ENCODE measurements around the gene POLR3A. TPM values are rescaled to one million over a fixed set of nuclear protein-coding genes. Genes with fewer than 3 reads are reported as not detected.
"Not testable (repeated sequence)": the region's sequence is repeated elsewhere in the genome, so short reads cannot be mapped to it uniquely, and the experiment has no call there.

Gene POLR3A
- total RNA-seq, 4 donors from 2014 or later, result 8.3 to 13.5 (median 12.0) TPM

- DNase-seq, result no peak
- Histone ChIP-seq H3K4me1 (peaks cover 0 to 2% (median 0%) of the 10 kb centered on the region in 3 donors), H3K9me3 (no peaks in the 10 kb centered on the region), H3K4me3 (no peak overlapping the region), H3K27me3 (peaks cover 0 to 3% (median 0%) of the 10 kb centered on the region in 4 donors), H3K27ac (no peak overlapping the region), H3K36me3 (no peaks in the 10 kb centered on the region)
- intact Hi-C loops (cut with DNase I), result no loop called here
- TF ChIP-seq POLR2A (IDR thresholded peaks at IDR 0.05), result no peak
- no peak for TF ChIP-seq CTCF (IDR thresholded peaks at IDR 0.05)
- 80 to 82% methylated on average over 1 to 4 of the region's 4 CpGs for WGBS, 2 donors
Measured at GRCh38 chr10:78071140-78071856, 42.0 kb upstream of the POLR3A start.

GRCh38 chr10:78070726-78071125 is 41.4 kb upstream of the POLR3A start:
- Histone ChIP-seq H3K4me3 (no peak overlapping the region), H3K36me3 (no peaks in the 10 kb centered on the region), H3K4me1 (peaks cover 0 to 7% (median 0%) of the 10 kb centered on the region in 3 donors), H3K27me3 (peaks cover 0 to 3% (median 0%) of the 10 kb centered on the region in 4 donors), H3K9me3 (no peaks in the 10 kb centered on the region), H3K27ac (no peak overlapping the region)
- TF ChIP-seq POLR2A (IDR thresholded peaks at IDR 0.05), result no peak
- no peak for DNase-seq
- intact Hi-C loops (cut with DNase I), result no loop called here
- WGBS, 2 donors, result 73 to 90% methylated on average over 5 of the region's 5 CpGs

DNA sequence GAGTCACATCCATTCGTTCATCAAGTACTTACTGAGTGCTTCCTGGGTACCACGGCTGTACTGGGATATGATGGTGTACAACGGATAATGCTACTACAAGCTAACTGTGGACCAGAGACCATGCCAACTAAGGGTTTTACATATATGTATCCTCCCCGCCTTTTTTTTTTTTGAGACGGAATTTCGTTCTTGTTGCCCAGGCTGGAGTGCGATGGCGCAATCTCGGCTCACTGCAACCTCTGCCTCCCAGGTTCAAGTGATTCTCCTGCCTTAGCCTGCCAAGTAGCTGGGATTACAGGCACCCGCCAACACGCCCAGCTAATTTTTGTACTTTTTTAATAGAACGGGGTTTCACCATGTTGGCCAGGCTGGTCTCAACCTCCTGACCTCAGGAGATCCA is 40.7 kb upstream of the POLR3A start:
- H3K27me3 ChIP-seq; H3K27ac ChIP-seq; H3K36me3 ChIP-seq; DNase-seq; H3K9me3 ChIP-seq; H3K4me3 ChIP-seq; intact Hi-C loops (cut with DNase I): not testable (repeated sequence)
- peaks cover 0 to 11% (median 0%) of the 10 kb centered on the region in 3 donors for H3K4me1 ChIP-seq
- WGBS, 2 donors, result 74 to 78% methylated on average over 12 of the region's 12 CpGs

DNA sequence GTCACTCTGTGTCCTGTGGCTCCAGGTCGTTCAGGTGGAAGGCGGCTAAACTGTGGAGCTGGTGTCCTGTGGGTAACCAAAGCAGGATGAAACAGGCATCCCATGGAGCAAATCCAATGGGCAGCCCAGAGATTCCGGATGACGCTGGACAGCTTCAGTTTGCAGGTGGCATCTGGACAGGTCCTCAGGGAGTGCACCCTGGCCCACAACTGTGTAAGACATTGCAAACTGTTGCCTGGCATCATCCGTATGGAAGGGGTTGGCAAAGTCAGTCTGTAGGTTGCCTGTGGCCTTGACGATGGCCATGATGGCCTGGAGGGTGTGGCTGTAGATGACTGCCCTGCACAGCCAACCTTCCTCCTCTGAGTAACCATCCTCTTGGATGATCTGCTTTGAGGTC is 39.8 kb upstream of the POLR3A start:
- 89 to 100% methylated on average over 1 to 3 of the region's 6 CpGs for WGBS, 2 donors
- H3K27me3 ChIP-seq, result peaks cover 0 to 3% (median 0%) of the 10 kb centered on the region in 4 donors

DNA sequence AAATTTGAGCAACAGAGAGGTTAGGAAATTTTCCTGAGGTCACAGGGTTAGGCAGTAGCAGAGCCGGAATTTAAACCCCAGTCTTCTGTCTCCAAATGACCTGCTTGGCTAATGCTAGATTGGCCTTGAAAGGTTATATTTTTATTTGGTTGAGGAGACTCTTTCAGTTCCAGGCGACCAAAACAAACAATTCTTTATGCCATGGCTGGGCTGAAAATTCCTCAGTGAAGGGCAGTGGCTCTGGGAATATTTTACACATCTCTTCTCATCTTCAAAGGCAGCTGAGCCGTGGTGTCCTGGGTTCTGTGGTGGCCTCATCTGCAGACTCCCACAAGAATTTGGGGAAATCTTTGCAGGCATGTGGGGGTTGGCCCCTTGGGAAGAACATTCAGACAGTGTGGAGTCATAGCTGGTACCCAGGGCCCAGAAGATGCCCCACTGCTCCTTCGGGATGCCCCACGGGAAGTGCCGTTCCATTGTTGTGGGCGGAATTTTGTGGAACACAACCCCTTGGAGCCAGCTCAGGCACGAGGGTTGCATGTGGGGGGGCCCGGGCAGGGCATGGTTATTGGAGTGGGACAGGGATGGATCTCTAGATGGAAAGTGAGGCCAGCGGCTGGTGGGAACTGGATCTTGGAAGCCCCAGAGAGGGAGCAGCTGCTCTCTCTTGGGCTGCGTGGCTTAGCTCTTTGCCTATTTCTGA is 37.6 kb upstream of the POLR3A start:
- Histone ChIP-seq H3K27me3 (peaks cover 0 to 3% (median 0%) of the 10 kb centered on the region in 4 donors), H3K36me3 (no peaks in the 10 kb centered on the region), H3K4me1 (peaks cover 0 to 11% (median 0%) of the 10 kb centered on the region in 3 donors), H3K27ac (no peak overlapping the region), H3K4me3 (no peak overlapping the region), H3K9me3 (no peaks in the 10 kb centered on the region)
- intact Hi-C loops (cut with DNase I), result no loop called here
- no peak for DNase-seq
- WGBS, 2 donors, result 71 to 86% methylated on average over 5 to 6 of the region's 11 CpGs
- TF ChIP-seq CTCF (IDR thresholded peaks at IDR 0.05) (no peak), POLR2A (IDR thresholded peaks at IDR 0.05) (no peak)

More for the DNA sequence above, 39.8 kb upstream of the POLR3A start:
- Histone ChIP-seq H3K36me3 (no peaks in the 10 kb centered on the region), H3K9me3 (no peaks in the 10 kb centered on the region), H3K4me3 (no peak overlapping the region), H3K4me1 (peaks cover 0 to 11% (median 0%) of the 10 kb centered on the region in 3 donors), H3K27ac (no peak overlapping the region)
- no peak for TF ChIP-seq CTCF (IDR thresholded peaks at IDR 0.05)
- no peak for TF ChIP-seq POLR2A (IDR thresholded peaks at IDR 0.05)
- no peak for DNase-seq
- intact Hi-C loops (cut with DNase I), result no loop called here

DNA sequence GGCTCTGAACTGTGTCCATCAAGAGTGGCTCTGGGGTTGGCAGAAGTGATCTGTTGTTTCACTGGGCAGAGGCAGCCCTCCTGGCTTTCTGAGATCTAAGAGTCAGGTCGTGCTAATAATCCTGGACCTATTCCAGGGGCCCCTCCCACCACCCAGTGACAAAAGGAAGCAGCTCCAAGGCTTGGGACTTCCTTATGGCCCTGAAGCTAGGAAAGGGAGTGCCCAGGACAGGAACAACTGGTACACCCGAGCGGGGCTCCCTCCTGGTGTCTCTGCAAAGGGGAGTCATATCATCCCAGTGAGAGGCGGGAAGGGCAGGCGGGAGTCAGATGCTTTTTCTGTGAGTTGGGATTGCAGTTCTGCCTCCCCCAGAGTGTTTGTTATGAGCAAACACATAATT is 36.7 kb upstream of the POLR3A start:
- no peak overlapping the region for H3K27ac ChIP-seq
- peaks cover 0 to 11% (median 0%) of the 10 kb centered on the region in 3 donors for H3K4me1 ChIP-seq
- no peaks in the 10 kb centered on the region for H3K36me3 ChIP-seq
- peaks cover 0 to 3% (median 0%) of the 10 kb centered on the region in 4 donors for H3K27me3 ChIP-seq
- no peaks in the 10 kb centered on the region for H3K9me3 ChIP-seq
- no peak for DNase-seq
- intact Hi-C loops (cut with DNase I), result no loop called here
- 20 to 45% methylated on average over 2 to 5 of the region's 5 CpGs for WGBS, 2 donors
- no peak overlapping the region for H3K4me3 ChIP-seq
- no peak for TF ChIP-seq POLR2A (IDR thresholded peaks at IDR 0.05)
- no peak for TF ChIP-seq CTCF (IDR thresholded peaks at IDR 0.05)

Measured in esophagus squamous epithelium (tissue), 5 donors.